NB4 (cell line): ENCODE results near the gene MGLL.

Source experiments
- MYC ChIP-seq: IDR thresholded peaks from 2 replicates; pipeline ENCODE4 v1.6.1; 2011; ENCODE audit warnings: low read depth, low read length
- POLR2A ChIP-seq: IDR thresholded peaks from 2 replicates; pipeline ENCODE4 v1.6.1; 2011; ENCODE audit warnings: mild to moderate bottlenecking; ENCODE audit not compliant: insufficient read length; ENCODE audit errors: extremely low read depth
- TF ChIP-seq, protein P1 (sequence below): IDR thresholded peaks from one replicate; pipeline ENCODE4 v1.5.1; 2012; ENCODE audit warnings: low read depth, low read length

DNA sequence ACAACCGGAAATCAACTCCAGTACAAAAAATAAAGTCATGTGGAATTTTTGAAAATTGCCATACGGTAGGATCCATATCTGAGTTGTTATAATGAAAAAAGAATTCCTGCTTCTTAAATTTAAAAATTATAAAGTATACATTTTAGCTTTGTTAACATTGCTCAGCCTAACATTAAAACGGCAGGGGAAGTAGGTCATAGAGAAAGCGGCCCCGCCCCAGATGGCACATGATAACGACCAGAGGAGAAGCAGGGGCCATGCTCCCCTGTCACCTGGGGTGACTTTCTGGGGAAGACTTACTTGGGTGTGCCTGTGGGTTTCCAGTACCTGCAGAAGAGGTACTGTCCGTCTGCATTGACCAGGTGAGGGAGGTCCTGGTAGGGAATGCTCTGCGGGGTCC lies 921 bp downstream of the MGLL start:
- no peak for TF ChIP-seq POLR2A
- TF ChIP-seq, protein P1, sequence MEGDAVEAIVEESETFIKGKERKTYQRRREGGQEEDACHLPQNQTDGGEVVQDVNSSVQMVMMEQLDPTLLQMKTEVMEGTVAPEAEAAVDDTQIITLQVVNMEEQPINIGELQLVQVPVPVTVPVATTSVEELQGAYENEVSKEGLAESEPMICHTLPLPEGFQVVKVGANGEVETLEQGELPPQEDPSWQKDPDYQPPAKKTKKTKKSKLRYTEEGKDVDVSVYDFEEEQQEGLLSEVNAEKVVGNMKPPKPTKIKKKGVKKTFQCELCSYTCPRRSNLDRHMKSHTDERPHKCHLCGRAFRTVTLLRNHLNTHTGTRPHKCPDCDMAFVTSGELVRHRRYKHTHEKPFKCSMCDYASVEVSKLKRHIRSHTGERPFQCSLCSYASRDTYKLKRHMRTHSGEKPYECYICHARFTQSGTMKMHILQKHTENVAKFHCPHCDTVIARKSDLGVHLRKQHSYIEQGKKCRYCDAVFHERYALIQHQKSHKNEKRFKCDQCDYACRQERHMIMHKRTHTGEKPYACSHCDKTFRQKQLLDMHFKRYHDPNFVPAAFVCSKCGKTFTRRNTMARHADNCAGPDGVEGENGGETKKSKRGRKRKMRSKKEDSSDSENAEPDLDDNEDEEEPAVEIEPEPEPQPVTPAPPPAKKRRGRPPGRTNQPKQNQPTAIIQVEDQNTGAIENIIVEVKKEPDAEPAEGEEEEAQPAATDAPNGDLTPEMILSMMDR: no peak
- TF ChIP-seq MYC: no peak
